Measurements from ENCODE around the gene SLC25A13.

Gene SLC25A13

DNA sequence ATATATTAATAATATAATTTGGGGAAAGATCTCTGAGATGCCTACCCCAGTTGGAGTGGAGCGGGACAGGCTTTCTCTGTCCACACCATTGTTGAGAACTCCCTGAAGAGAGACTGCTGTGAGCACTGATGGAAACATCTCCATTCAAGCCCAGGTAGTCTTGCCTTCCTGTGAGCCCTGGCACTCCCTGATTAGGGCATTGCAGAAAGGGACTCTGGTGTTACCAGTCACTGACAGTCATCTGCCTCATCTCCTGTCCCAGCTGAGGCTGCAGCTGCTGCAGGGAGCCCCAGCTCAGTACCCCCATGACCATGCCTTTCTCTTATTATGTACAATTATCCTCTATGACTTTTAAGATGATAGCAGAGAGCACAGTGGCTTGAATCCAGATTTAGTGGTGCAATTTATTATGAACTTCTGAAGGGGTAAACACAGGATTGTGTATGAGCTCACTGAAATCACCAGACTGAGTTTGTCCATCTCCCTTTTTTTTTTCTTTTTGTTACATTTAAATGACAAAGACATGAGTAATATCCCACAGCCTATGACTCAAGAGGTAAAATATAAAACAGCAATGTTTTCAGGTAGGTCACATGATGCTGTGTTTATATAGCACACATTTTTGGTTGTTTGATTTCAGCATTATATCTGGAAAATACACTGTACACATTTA lies 236.9 kb downstream of the SLC25A13 start:
- no peak for DNase-seq

DNA sequence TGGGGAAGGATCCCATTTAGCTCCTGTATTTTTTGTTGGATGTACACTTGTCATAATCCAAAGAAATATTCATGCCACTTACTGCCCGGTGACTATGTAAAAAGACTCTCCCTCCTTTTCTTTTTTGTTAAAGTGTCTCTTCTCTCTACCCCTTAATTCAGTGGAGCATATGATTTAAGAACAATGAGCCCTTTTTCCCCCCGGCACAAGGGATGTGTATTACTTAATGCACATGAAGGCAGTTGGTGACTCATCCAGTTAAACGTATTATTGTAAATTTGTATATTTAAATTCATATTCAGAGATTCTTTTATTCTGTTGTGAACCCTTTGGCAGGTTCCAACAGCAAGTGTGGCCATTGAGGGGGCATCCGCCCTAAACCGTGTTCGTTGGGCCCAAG lies 241.9 kb downstream of the SLC25A13 start:
- DNase-seq, result no peak

DNA sequence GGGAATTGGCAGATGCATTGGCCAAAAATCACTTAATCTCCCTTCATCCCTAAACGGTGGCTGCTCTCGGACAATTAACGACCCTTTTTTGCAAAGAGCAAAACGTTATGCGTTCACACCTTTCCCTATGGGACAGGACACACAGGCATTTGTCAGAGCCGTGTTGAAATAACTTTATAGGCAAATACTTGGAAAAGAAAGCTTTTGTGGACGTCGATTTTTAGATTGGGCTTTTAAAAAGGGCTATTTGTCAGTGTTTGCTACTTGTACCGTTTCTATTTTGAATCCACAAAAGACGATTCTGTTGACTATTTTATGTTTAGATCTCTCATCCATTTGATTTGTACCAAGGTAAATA lies 245.6 kb downstream of the SLC25A13 start:
- no peak for DNase-seq

DNA sequence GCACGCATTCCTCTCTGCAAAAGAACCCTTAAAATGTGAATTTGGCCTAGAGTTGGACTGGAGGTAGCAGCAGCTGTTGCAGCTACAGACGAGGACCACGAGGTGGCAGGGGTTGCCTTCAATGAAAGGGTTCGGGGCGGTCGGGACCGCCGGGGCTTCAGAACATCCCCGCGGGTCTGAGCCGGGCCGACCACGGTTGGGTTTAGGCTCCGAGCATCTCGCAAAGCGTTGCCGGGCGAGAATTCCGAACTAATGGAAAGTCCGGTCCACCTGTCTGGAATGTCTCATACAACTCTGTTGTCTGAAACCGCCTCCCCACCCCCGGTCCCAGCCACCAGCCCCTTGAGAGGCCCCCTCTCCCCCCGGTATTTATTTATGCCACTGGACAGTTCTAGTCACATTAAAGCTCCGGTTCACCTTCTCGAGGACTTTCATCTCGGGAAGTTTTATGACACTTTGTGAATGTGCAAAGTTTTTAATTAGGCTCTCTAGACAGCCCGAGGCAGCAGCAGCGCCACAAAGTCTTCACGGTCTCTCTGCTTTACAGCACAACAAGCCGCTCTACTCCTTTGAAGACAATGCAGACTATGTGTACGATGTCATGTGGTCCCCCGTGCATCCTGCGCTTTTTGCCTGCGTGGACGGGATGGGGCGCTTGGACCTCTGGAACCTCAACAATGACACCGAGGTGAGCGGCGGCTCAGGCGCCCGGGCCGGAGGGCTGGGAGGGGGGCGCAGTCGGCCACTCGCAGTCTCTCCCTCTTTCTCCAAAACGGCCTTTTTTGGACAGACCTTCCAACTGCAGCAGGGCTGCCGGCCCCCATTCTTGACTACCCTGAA lies 246.2 kb downstream of the SLC25A13 start:
- peak; percentile 14 for DNase-seq

DNA sequence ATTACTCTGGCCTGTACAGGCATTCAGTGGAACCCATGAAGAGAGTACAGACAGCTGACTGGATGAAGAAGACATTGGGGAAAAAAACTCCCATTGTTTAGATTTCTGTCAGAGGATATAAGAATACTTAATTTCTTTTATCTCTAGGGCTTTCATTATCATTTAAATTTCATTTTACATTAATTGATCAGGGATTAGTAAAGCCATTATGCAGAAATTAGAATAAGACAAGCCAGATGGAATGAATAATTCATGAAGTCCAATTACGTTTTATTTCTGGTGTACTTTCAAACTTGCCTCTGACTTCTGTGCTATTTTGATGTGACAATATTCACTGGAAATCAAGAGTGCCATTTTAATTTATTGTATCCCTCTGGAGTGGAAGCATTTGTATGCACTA lies 247.0 kb downstream of the SLC25A13 start:
- no peak for DNase-seq

All from T-helper 9 cell (primary cell).